HG02981 (cell line): ENCODE data around the gene ZNF550.
A peak's percentile ranks its signal among the peaks of the same experiment; 100 is the strongest.

Experiments
- ATAC-seq: cut with Tn5 transposase; IDR thresholded peaks from one replicate; pipeline ENCODE4 v1.9.1; 2021; ENCODE audit warnings: mild to moderate bottlenecking, moderate library complexity; ENCODE audit not compliant: unreplicated experiment

ZNF550 gene

GRCh38 chr19:57559404-57560025, at the start of gene ZNF550:
TSS of gene ZNF550 (minus strand) at chr19:57559863. CDS start at chr19:57559682, 181 bp downstream.
- ATAC-seq = peak; percentile 93

DNA sequence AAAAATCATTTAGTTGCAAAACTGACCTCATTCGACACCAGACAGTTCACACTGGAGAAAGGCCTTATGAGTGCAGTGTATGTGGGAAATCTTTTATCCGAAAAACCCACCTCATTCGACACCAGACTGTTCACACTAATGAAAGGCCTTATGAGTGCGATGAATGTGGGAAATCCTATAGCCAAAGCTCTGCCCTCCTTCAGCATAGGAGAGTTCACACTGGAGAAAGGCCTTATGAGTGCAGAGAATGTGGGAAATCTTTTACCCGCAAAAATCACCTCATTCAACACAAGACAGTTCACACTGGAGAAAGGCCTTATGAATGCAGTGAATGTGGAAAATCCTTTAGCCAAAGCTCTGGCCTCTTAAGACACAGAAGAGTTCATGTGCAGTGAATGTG, 47.3 kb upstream of the ZNF550 start:
- no peak for ATAC-seq

GRCh38 chr19:57599761-57600383, 40.2 kb upstream of the ZNF550 start, which contains the start of gene ZNF530:
TSS of gene ZNF530 (plus strand) at chr19:57599885. CDS start at chr19:57604346, 4,461 bp downstream.
- peak; percentile 87 for ATAC-seq

DNA sequence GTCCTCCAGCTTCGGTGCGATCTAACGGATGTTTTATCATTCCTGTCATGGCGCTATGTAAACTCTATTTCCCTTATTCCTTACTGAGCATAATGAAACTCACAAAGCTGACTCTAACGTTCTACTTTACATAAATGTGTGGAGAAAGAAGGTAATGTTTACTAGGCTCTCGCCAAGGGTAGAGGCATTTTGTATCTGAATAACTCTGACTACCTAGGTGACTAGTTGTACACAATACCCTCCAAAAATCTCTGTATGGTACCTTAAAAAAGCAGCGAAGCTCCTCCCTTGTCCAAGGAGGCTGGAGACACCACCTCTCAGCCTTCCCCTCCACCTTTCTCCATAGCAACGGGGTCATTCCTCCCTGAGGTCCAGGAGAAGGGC, 39.7 kb upstream of the ZNF550 start:
- ATAC-seq = peak; percentile 14

DNA sequence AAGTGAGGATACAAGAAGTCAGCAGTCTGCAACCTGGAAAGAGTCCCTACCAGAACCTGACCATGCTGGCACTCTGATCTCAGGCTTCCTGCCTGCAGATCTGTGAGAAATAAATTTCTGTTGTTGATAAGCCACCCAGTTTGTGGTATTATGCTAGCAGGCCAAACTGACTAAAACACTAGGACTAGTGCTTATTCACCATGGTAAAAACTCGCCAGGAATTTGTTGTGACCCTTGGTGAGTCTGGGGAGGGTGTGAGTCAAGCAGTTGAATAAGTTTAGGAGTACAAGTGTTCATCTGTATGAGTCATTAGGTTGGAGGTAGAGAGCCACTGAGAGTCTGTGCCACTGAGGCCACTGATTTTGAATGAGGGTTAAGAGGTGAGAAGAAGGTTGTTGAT, 27.9 kb upstream of the ZNF550 start:
- no peak for ATAC-seq

GRCh38 chr19:57583521-57584416, 24.1 kb upstream of the ZNF550 start, which contains the start of gene ZIK1:
TSS of gene ZIK1 (plus strand) at chr19:57584145. CDS start at chr19:57584357, 212 bp downstream.
- ATAC-seq = peak; percentile 86

DNA sequence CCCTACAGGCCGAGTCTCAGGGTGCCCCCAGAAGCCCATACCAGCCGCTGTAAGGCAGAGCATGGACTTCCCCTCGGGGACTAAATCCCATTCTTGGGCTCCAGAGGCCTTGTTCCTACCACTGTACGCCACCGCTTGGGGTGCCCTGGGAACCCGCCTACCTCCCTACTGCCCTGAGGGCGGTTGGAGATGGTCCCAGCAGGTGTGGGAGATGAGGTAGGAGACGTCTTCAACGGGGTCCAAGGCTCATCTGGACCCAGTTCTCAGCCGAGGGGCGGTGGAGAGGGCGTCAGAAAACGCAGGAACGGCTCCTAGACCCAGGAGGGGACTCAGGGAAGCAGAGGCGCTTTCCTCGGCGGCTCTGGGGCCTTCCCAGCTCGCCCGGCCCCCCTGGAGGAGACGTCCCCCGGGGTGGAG, 23.4 kb upstream of the ZNF550 start:
- ATAC-seq = no peak

DNA sequence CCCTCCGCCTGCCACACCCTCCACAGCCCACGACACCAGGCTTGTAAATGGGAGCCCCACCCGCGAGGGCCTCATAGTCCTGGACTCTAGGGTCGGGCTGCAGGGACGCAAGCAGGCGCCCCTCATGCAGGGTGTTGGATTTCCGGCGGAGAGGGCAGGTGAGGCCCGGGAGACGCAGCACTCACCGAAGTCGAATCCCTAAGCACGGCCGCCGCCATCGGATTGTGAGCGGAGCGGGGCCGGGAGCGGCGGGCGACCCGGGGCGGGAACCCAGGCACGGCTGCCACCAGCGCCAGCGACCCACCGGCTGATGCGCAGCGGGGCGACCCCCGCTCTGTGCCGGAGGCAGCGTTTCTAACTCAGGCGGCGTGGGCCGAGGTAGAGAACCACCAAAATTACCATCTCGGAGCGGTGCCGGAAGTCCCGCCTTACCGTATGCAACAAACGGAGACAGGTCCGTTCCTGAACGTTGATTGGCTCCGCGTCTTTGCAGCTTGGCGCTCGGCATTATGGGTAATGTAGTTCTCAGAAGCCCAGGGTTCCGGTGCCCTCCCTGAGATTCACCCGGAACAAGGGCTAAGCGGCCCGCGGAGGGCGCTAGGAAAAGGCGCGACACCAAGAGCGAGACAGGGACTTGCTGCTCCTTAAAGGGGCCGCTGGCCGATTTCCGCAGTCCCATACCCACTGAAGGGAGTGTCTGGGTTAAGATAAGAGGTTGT, 19.0 kb upstream of the ZNF550 start, which contains the start of gene ZNF416:
Gene ZNF416, minus strand, starts transcription at position 425 of the 719 bp plus-strand sequence. Its CDS starts 207 bp downstream, at position 218.
- peak; percentile 90 for ATAC-seq

DNA sequence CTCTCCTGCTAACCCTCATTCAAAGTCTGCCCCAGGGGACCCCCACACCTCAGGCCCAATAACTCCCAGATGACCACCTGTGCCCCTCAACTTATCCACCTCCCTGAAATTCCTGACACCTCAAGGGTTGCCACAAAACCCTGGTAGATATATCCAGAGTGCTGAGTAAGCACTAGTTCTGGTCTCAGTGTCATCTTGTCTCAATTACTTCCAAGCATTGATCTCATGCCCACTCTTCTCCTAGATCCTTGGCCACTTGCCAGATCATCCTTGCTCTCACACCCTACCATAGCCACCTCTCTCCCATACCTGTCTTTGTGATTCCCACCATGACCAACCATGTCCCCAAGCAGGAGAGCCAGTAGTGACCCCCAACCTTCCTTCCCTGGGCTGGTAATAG, 17.0 kb upstream of the ZNF550 start:
- ATAC-seq = no peak

- no peak for ATAC-seq
Measured at GRCh38 chr19:57572415-57572947, 12.8 kb upstream of the ZNF550 start.

- no peak for ATAC-seq
Measured at GRCh38 chr19:57570707-57571106, 11.0 kb upstream of the ZNF550 start.

DNA sequence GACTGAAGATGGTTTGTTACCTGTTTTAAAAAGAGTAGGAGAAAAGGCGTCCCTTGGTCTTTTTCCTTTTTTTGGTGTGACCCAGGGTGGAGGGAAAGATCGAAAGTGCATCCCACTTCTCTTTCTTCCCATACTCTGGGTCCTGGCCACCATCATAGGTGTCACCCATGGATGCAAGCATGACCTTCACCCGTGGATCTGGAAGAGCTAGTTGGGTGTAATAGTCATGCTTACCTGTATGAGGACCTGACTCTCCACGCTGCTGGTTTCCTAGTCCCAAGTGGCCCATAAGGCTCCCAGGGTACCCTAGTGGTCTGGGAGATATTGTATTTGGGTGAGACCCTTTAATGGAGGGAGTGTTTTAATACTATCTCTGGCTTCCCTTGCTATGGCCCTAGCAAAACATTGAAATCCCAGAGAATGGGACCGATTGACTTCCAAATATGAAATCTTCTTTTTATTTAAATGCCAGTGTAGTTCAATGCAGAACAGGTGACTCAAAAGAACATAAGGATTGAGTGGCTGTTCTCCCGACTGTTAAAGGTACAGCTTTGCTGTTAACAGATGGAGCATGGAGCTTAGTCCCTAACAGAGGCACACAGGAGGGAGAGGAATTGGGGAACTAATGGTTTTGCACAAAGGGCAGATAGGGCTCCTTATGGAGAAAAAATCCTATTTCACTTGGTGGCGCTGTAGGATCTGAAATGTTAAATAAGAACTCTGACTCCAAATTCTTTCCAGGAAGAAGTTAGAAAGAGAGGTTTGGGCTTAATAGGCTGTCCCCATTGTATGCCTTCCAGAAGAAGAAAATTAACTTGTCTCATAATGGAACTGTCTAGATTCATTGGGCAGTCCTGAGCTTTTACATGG, 7.0 kb upstream of the ZNF550 start:
- no peak for ATAC-seq

GRCh38 chr19:57563547-57563946, 3.9 kb upstream of the ZNF550 start:
- no peak for ATAC-seq

DNA sequence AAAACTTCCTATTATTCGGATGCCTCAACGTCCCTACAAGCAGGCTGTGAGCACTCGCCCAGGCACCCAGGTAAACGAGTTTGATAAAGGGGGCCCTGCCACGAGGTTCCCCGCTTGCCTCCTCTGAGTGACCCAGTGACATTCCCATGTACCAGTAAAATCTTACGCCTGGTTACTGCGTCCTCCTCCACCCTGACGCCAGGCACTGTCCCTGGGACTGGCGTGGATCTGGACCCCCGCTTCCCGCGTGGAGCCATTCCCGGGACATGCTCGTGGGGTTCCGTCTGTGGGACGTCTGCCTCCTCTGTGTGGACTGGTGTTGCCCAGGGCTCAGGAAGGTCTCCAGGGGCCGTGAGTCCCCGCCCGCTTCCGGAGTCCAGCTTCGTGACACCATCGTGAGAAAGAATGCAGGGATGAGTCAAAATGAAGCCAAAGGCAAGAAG, 407 bp upstream of the ZNF550 start:
- no peak for ATAC-seq

- no peak for ATAC-seq
Measured at GRCh38 chr19:57559008-57559403, 657 bp downstream of the ZNF550 start.

- ATAC-seq = no peak
Measured at GRCh38 chr19:57558525-57558924, 1.1 kb downstream of the ZNF550 start.

DNA sequence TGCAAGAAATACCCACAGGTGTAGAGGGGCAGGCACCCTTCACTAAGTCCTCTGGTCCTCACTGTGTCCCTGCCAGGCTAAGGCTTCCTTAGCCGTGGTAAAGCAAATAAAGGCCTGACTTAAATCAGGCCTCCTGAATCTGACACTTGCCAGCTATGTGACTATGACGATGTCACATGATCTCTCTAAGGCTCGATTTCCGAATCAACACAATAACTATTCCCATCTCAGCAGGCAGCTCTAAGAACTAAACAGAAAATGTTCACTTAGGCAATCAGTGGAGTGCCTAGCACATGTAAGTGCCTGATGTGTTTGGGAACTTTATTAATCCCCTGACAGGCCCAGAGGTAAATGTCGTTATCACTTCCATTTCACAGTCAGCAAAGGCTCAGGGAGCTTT, 2.0 kb downstream of the ZNF550 start:
- ATAC-seq = no peak

DNA sequence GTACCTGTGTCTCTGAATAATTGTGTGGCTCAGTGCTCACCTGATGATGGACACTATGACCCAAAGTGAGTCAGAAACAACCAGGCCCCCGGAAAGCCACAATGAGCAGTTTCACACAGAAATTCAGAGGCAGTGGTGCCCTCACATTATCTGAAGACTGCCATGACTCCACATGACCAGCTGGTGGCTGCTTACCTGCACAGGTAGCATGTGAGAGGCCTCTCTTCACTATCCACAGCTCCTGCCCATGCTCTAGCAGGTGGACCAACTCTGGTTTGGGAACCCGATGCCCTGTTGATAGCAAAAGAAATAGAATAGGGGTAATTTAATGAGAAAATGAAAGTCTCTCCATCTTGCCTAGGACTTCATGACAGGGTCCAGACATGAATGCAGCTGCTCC, 7.2 kb downstream of the ZNF550 start:
- no peak for ATAC-seq

DNA sequence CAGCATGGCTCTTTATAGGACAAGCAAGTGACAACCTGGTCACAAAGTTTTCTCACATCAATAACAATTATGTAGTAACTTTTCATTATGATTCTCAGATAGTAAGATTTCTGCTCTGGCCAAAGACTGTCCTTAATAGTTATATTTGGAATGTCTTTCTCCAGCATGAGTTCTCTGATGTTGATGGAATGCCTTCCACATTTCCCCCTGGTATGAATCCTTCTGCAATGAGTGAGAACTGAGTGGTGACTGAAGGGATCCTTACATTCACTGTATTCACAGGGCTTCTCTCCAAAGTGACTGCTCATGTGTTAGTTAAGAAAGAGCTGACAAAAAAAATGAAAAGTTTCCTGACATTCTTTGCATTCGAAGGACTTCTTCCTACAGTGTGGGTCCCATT, 13.2 kb downstream of the ZNF550 start:
- no peak for ATAC-seq
